Glutamatergic neuron (in vitro differentiated cells): ENCODE measurements around the gene AAGAB. TPM values are rescaled to one million over a fixed set of nuclear protein-coding genes. Genes with fewer than 3 reads are reported as not detected.

ENCODE experiments used
- DNase-seq: peaks from one replicate; pipeline ENCODE4 v3.0.0; 2022
- H3K27ac Mint-ChIP-seq: one replicate; pipeline ENCODE4 v1.8.0; 2020; ENCODE audit warnings: mild to moderate bottlenecking, mixed read lengths, inconsistent platforms; ENCODE audit not compliant: unreplicated experiment
- H3K27me3 Mint-ChIP-seq: one replicate; pipeline ENCODE4 v1.8.0; 2020; ENCODE audit warnings: mild to moderate bottlenecking, moderate library complexity, mixed read lengths, inconsistent platforms; ENCODE audit not compliant: unreplicated experiment
- H3K36me3 Mint-ChIP-seq: one replicate; pipeline ENCODE4 v1.8.0; 2020; ENCODE audit warnings: mild to moderate bottlenecking, mixed read lengths, inconsistent platforms; ENCODE audit not compliant: unreplicated experiment
- H3K4me1 Mint-ChIP-seq: one replicate; pipeline ENCODE4 v1.8.0; 2020; ENCODE audit warnings: mild to moderate bottlenecking, low read depth, mixed read lengths, inconsistent platforms; ENCODE audit not compliant: unreplicated experiment
- H3K4me3 Mint-ChIP-seq: one replicate; pipeline ENCODE4 v1.8.0; 2020; ENCODE audit warnings: mild to moderate bottlenecking, mixed read lengths, inconsistent platforms; ENCODE audit not compliant: unreplicated experiment
- H3K9me3 Mint-ChIP-seq: one replicate; pipeline ENCODE4 v1.8.0; 2020; ENCODE audit warnings: mild to moderate bottlenecking, moderate library complexity, mixed read lengths, inconsistent platforms; ENCODE audit not compliant: unreplicated experiment
- CTCF ChIP-seq: fragments of 200-600 bp; sonication (generic); IDR thresholded peaks from one replicate; pipeline ENCODE4 v1.5.0; 2021; ENCODE audit not compliant: partially characterized antibody, unreplicated experiment
- total RNA-seq: library from RNA; stranded (reverse); fragmentation: NEBNext Ultra II Directional; extraction: Animal tissue kit (Norgen Biotek cat#: 25700); gene quantifications from one replicate; pipeline ENCODE4 v1.2.1, GENCODE V29; 2021; ENCODE audit not compliant: unreplicated experiment

Gene AAGAB
- total RNA-seq, 1 donor from 2014 or later, result 39.9 TPM

- no peak overlapping the region for H3K4me3 Mint-ChIP-seq
- no peak overlapping the region for H3K27ac Mint-ChIP-seq
- H3K4me1 Mint-ChIP-seq, result no peaks in the 10 kb centered on the region
- no peak for DNase-seq
- peaks cover 14% of the 10 kb centered on the region for H3K36me3 Mint-ChIP-seq
- H3K9me3 Mint-ChIP-seq, result no peaks in the 10 kb centered on the region
- TF ChIP-seq CTCF, result no peak
- H3K27me3 Mint-ChIP-seq, result no peaks in the 10 kb centered on the region
Measured at GRCh38 chr15:67276666-67277065, 22.2 kb upstream of the AAGAB start.

GRCh38 chr15:67274236-67274635 is 19.8 kb upstream of the AAGAB start:
- Mint-ChIP-seq H3K27me3 (no peaks in the 10 kb centered on the region), H3K27ac (no peak overlapping the region), H3K9me3 (no peaks in the 10 kb centered on the region), H3K4me1 (no peaks in the 10 kb centered on the region), H3K36me3 (peaks cover 14% of the 10 kb centered on the region), H3K4me3 (no peak overlapping the region)
- TF ChIP-seq CTCF, result no peak
- no peak for DNase-seq

- H3K4me3 Mint-ChIP-seq, result no peak overlapping the region
- no peaks in the 10 kb centered on the region for H3K4me1 Mint-ChIP-seq
- no peak for DNase-seq
- H3K36me3 Mint-ChIP-seq, result peaks cover 3% of the 10 kb centered on the region
- H3K9me3 Mint-ChIP-seq, result no peaks in the 10 kb centered on the region
- no peak overlapping the region for H3K27ac Mint-ChIP-seq
- H3K27me3 Mint-ChIP-seq, result no peaks in the 10 kb centered on the region
- TF ChIP-seq CTCF, result no peak
Measured at GRCh38 chr15:67267951-67268941, 13.8 kb upstream of the AAGAB start.

GRCh38 chr15:67267440-67267839 is 13.0 kb upstream of the AAGAB start:
- TF ChIP-seq CTCF, result no peak
- Mint-ChIP-seq H3K9me3 (no peaks in the 10 kb centered on the region), H3K4me3 (no peak overlapping the region), H3K36me3 (peaks cover 1% of the 10 kb centered on the region), H3K4me1 (no peaks in the 10 kb centered on the region), H3K27ac (no peak overlapping the region), H3K27me3 (no peaks in the 10 kb centered on the region)
- DNase-seq, result no peak

GRCh38 chr15:67266870-67267269 is 12.4 kb upstream of the AAGAB start:
- Mint-ChIP-seq H3K4me1 (no peaks in the 10 kb centered on the region), H3K4me3 (no peak overlapping the region), H3K9me3 (no peaks in the 10 kb centered on the region), H3K27ac (no peak overlapping the region), H3K36me3 (no peaks in the 10 kb centered on the region), H3K27me3 (no peaks in the 10 kb centered on the region)
- DNase-seq, result no peak
- TF ChIP-seq CTCF, result no peak
